K562 (cell line): ENCODE data around the gene PCYT1A. TPM values are rescaled to one million over a fixed set of nuclear protein-coding genes. Genes with fewer than 3 reads are reported as not detected.
A peak's percentile ranks its signal among the peaks of the same experiment; 100 is the strongest.

Experiments used
- ATAC-seq: fragments of 200-7000 bp; cut with Tn5 transposase; 3 replicates; pipeline ENCODE4 v1.9.1; 2020; ENCODE audit warnings: moderate library complexity
- BruUV-seq: library from RNA; stranded (reverse); fragments of 400-500 nt; replicated peaks from 2 replicates; lab custom pipeline; 2021; lab: Mats Ljungman, UMichigan
- CTCF ChIA-PET: fragments of 300-600 bp; formaldehyde crosslinking; extraction: SDS; loops from one replicate; lab custom pipeline; 2021; ENCODE audit warnings: low intra/inter-chr PET ratio; lab: Yijun Ruan, JAX
- POLR2A ChIA-PET: fragments of 300-600, 350-650 bp; sonication (Branson Sonifier 250); formaldehyde crosslinking; extraction: SDS; loops from one replicate; lab custom pipeline; 2021; ENCODE audit warnings: antibody characterized with exemption, inconsistent platforms; lab: Yijun Ruan, JAX
- DNase-seq, 4 experiments: peaks; one replicate each; pipeline versions ENCODE4 v3.0.0 to v3.0.0-alpha.2; 2011 to 2018; ENCODE audit warnings: low spot score in 3 of 4, mixed read lengths in 3 of 4; ENCODE audit errors: extremely low read depth in 1 of 4
- FAIRE-seq: peaks from 2 replicates; lab custom pipeline; 2011; peaks lifted over from hg19 to GRCh38; lab: Jason Lieb, UNC
- H2AFZ ChIP-seq: 2 replicates; pipeline ENCODE4 v1.6.0; 2011; ENCODE audit warnings: low read depth, low read length, control low read depth, inconsistent platforms
- H3K27ac ChIP-seq: fragments of 200-600 bp; 3 replicates; pipeline ENCODE4 v1.8.0; 2011; ENCODE audit warnings: low read depth, mild to moderate bottlenecking, control low read depth, inconsistent platforms, low read length, moderate library complexity, mixed read lengths; ENCODE audit errors: extremely low read depth
- H3K27me3 ChIP-seq, 2 experiments: fragments of 300-600 bp in 1 of 2; 2 replicates in 1 of 2; 3 replicates in 1 of 2; pipeline versions ENCODE4 v1.6.0 to v1.8.0; 2011; ENCODE audit warnings: inconsistent platforms in 2 of 2, low read length in 2 of 2, mild to moderate bottlenecking in 1 of 2, mixed read lengths in 1 of 2, moderate library complexity in 1 of 2; ENCODE audit not compliant: control insufficient read depth in 2 of 2, insufficient read depth in 2 of 2
- H3K36me3 ChIP-seq: fragments of 300-600 bp; 3 replicates; pipeline ENCODE4 v1.8.0; 2011; ENCODE audit warnings: mild to moderate bottlenecking, low read length, inconsistent platforms; ENCODE audit not compliant: control insufficient read depth, insufficient read depth
- H3K4me1 ChIP-seq, 2 experiments: fragments of 200-600 bp in 1 of 2; replicated peaks in 1 of 2; 2 replicates in 1 of 2; 3 replicates in 1 of 2; pipeline versions ENCODE4 v1.5.1 to v1.8.0; 2011; ENCODE audit warnings: inconsistent platforms in 2 of 2, low read length in 2 of 2, mild to moderate bottlenecking in 1 of 2, mixed read lengths in 1 of 2, moderate library complexity in 1 of 2; ENCODE audit not compliant: control insufficient read depth in 2 of 2, insufficient read depth in 2 of 2
- H3K4me2 ChIP-seq: 2 replicates; pipeline ENCODE4 v1.6.1; 2011; ENCODE audit warnings: low read length, control low read depth, inconsistent platforms, mixed read lengths; ENCODE audit not compliant: insufficient read depth
- H3K4me3 ChIP-seq: fragments of 200-600 bp; sonication (generic), shearing (Covaris generic); 2 replicates; pipeline ENCODE4 v1.5.1; 2016; ENCODE audit warnings: control low read depth, inconsistent platforms
- H3K79me2 ChIP-seq: fragments of 200-600 bp; 3 replicates; pipeline ENCODE4 v1.8.0; 2011; ENCODE audit warnings: low read length, inconsistent platforms; ENCODE audit not compliant: control insufficient read depth, insufficient read depth
- H3K9ac ChIP-seq, 2 experiments: 2 replicates each; pipeline versions ENCODE4 v1.6.0 to v1.6.1; 2011; ENCODE audit warnings: low read depth in 2 of 2, low read length in 2 of 2, control low read depth in 1 of 2, inconsistent platforms in 1 of 2, mild to moderate bottlenecking in 1 of 2, mixed read lengths in 1 of 2; ENCODE audit not compliant: insufficient read depth in 1 of 2
- H3K9me1 ChIP-seq: one replicate; pipeline ENCODE4 v1.6.0; 2011; ENCODE audit warnings: inconsistent platforms, mild to moderate bottlenecking, low read length, moderate library complexity; ENCODE audit not compliant: control insufficient read depth, insufficient read depth
- H3K9me3 ChIP-seq: replicated peaks from 2 replicates; pipeline ENCODE4 v1.5.1; 2011; ENCODE audit warnings: low read depth, low read length, inconsistent platforms; ENCODE audit not compliant: control insufficient read depth, insufficient read depth
- H4K20me1 ChIP-seq: replicated peaks from 2 replicates; pipeline ENCODE4 v1.6.1; 2011; ENCODE audit warnings: low read length, inconsistent platforms, mixed read lengths; ENCODE audit not compliant: control insufficient read depth, insufficient read depth
- BACH1 ChIP-seq: fragments of 200-800 bp; sonication (Bioruptor generic); IDR thresholded peaks from 2 replicates; pipeline ENCODE4 v1.6.1; 2016; ENCODE audit warnings: missing genetic modification characterization, missing compliant biosample characterization
- MTF1 ChIP-seq: fragments of 250-450 bp; sonication (Bioruptor Pico); IDR thresholded peaks from 2 replicates; pipeline ENCODE4 v1.9.0; 2021; ENCODE audit warnings: moderate library complexity, mild to moderate bottlenecking, inconsistent platforms, borderline replicate concordance
- PPARD ChIP-seq: fragments of 250-450 bp; sonication (Bioruptor Pico); IDR thresholded peaks from 2 replicates; pipeline ENCODE4 v1.8.0; 2022; ENCODE audit warnings: inconsistent platforms, mild to moderate bottlenecking, moderate library complexity
- RFX7 ChIP-seq: fragments of 250-450 bp; sonication (Bioruptor Pico); IDR thresholded peaks from 2 replicates; pipeline ENCODE4 v1.5.1; 2021; ENCODE audit warnings: mild to moderate bottlenecking
- ZBED1 ChIP-seq: IDR thresholded peaks from 2 replicates; pipeline ENCODE4 v1.6.1; 2014
- ZNF217 ChIP-seq: sonication (generic); formaldehyde crosslinking; IDR thresholded peaks from 2 replicates; pipeline ENCODE4 v1.8.0; 2022; ENCODE audit warnings: mild to moderate bottlenecking, missing genetic modification reagents
- ZNF282 ChIP-seq: sonication (generic); formaldehyde crosslinking; IDR thresholded peaks from 2 replicates; pipeline ENCODE4 v1.8.1; 2023; ENCODE audit warnings: missing genetic modification reagents
- ZNF592 ChIP-seq: fragments of 450-650 bp; IDR thresholded peaks from 2 replicates; pipeline ENCODE4 v1.6.1; 2017; ENCODE audit warnings: antibody characterized with exemption, mild to moderate bottlenecking
- WGBS: fragments of 100-300 bp; shearing (Covaris generic); methylation state at CpG from one replicate; pipeline ENCODE4 v1.1.6; 2016; ENCODE audit warnings: low coverage, mixed read lengths; ENCODE audit not compliant: insufficient coverage; ENCODE audit errors: missing lambda C conversion rate; 5-methylcytosine and 5-hydroxymethylcytosine counted together
- in situ Hi-C: fragments of 300-500 bp; cut with MboI; formaldehyde crosslinking; loops from 4 replicates; pipeline ENCODE4 v1.15.0; 2018; ENCODE audit warnings: inconsistent platforms, mixed read lengths
- intact Hi-C: fragments of 100-400 bp; cut with micrococcal nuclease; formaldehyde crosslinking; loops from 2 replicates; pipeline ENCODE4 v1.14.2; 2022
- polyA plus RNA-seq, 8 experiments: library from polyadenylated mRNA; depleted of rRNA in 4 of 8; stranded (reverse) in 5 of 8; unstranded in 3 of 8; fragments of >200 nt; fragmentation: Nextera tagmentation in 2 of 8; fragmentation: Illumina TruSeq in 1 of 8; extraction: Ambion mirVana in 2 of 8; extraction: Trizol in 1 of 8; gene quantifications; 2 replicates each; pipeline versions ENCODE4 v1.2.1 to v1.2.3, GENCODE V29; 2011 to 2014; ENCODE audit warnings: inconsistent platforms in 1 of 8, missing spikeins in 1 of 8
- total RNA-seq, 7 experiments: library from RNA; depleted of rRNA in 6 of 7; stranded (reverse); fragments of >200 nt in 6 of 7; fragmentation: Illumina TruSeq in 2 of 7; extraction: Trizol in 2 of 7; gene quantifications; 2 replicates each; pipeline versions ENCODE4 v1.2.1 to v1.2.3, GENCODE V29; 2011 to 2021; ENCODE audit warnings: low replicate concordance in 1 of 7

Gene PCYT1A
- total and polyA plus RNA-seq, 9 of the 15 experiments (the other 6 are each of a cell fraction or from before 2014, with no cell fraction given): 13.4 to 62.8 (median 49.4) TPM

- no peaks in the 10 kb centered on the region for H3K79me2 ChIP-seq
- WGBS: 65% methylated on average over 3 of the region's 3 CpGs
- H2AFZ ChIP-seq: no peak overlapping the region
- ATAC-seq (no peak), DNase-seq (no peak), FAIRE-seq (no peak)
- peak overlapping the region in 1 of 2 experiments; percentile 76; a peak in 2 of 4 replicates for H3K9ac ChIP-seq
- H3K27ac ChIP-seq: no peak overlapping the region
- ChIA-PET POLR2A (interaction anchor here (1.2 kb wide), 1 partner anchor 139 kb away, joined by 3 read pairs; no protein-coding TSS in a partner anchor), CTCF (no interaction called here)
- H3K9me3 ChIP-seq: no peaks in the 10 kb centered on the region
- peaks cover 13 to 31% of the 10 kb centered on the region in 2 experiments; a peak in 4 of 5 replicates for H3K4me1 ChIP-seq
- H3K27me3 ChIP-seq: no peaks in the 10 kb centered on the region
- in situ Hi-C loops: loop anchor here (5.0 to 25.0 kb wide), 2 partner anchors 182 to 492 kb away; partner anchors contain the start of gene MUC20
- no peak overlapping the region for H3K4me3 ChIP-seq
- H3K4me2 ChIP-seq: no peak overlapping the region
- BruUV-seq: no TSS peak
- no peaks in the 10 kb centered on the region for H4K20me1 ChIP-seq
- intact Hi-C loops: loop anchor here (2.0 kb wide), 1 partner anchor 315 kb away; no protein-coding TSS in a partner anchor
- no peaks in the 10 kb centered on the region for H3K36me3 ChIP-seq
- TF ChIP-seq RFX7 (CRISPR knock-in tag) (no peak), ZNF282 (no peak), ZNF592 (no peak), BACH1 (tag) (no peak), ZNF217 (CRISPR knock-in tag) (no peak), PPARD (CRISPR knock-in tag) (no peak), MTF1 (CRISPR knock-in tag) (no peak), ZBED1 (no peak)
- no peaks in the 10 kb centered on the region for H3K9me1 ChIP-seq
These were observed 83.7 kb downstream of the PCYT1A start for GRCh38 chr3:196203846-196204245.
